Right hindlimb (tissue), 1 donor: ENCODE results near the gene ZSCAN21.
A peak's percentile ranks its signal among the peaks of the same experiment; 100 is the strongest.

ENCODE experiments used
- DNase-seq: peaks from one replicate; pipeline ENCODE4 v3.0.0-alpha.2; 2018

ZSCAN21 gene

DNA sequence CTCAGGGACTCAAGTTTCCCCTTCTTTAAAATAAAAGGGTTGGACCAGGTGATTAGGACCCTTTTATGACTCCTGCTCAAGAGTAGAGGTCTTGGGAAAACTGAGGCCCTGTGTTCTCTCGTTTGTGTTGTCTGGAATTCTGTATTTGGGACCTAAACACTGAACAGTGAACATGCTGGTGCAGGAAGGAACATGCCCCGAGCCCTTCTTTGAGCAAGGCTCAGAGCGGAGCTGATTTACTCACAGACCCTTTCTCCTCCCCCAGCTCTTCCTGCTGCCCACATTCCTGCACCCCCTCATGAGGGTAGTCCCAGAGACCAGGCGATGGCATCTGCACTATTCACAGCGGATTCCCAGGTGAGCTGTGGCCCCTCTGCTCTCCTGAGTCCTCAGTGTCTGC, 20.0 kb upstream of the ZSCAN21 start:
- no peak for DNase-seq

DNA sequence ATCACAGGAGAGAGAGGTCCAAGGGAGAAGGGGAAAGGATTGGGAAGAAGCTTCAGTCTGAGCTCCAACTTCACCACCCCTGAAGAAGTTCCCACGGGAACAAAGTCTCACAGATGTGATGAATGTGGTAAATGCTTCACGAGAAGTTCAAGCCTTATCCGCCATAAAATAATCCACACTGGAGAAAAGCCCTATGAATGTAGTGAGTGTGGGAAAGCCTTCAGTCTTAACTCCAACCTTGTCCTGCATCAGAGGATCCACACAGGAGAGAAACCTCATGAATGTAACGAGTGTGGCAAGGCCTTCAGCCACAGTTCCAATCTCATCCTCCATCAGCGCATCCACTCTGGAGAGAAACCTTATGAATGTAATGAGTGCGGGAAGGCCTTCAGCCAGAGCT, 16.0 kb upstream of the ZSCAN21 start:
- no peak for DNase-seq

DNA sequence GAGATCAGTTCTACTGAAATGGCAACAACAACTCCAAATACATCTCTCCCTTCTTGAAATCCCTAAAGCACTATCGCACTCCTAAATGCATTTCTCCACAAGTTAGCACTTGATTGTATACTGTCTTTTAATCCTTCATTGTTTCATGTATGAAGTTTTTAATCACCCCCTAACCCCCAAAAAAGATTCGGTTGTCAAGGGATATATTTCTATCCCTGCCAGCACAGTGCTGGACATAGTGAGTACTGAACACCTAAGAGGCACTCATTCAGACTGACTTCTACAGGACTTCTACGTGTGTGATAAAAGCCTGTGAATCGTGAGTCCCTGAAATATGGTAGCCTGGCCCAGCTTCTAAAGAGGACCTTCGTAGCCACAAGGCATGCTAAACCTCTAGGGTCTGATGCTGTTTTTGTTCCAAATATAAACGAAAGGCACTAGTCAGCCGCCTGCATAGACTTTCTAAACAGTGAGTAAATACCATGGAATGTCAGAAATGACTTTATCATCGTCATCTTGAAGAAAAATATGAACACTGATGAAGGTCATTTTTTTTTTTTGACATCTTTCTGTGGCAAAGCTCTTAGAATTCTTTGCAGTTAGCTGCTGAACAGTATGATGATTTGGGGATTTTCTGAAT, 14.6 kb upstream of the ZSCAN21 start:
- DNase-seq = no peak

DNA sequence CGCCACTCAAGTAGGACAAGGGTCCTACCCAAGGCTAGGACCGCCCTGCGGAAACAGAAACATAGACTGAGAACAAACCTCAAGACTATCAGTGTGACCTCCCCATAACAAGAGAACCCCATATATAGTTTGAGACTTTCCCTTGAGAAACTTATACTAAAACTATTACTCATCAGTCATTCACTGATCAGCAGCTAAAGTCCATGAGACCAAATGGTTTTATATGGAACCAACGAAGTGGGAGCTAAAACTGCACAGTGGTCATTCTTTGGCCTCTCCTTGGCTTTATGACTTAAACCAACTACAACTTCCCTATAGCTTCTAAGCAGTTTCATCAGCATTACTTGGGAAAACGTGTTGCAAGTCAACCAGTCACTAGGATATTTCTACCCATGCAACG, 13.7 kb upstream of the ZSCAN21 start:
- DNase-seq = no peak

DNA sequence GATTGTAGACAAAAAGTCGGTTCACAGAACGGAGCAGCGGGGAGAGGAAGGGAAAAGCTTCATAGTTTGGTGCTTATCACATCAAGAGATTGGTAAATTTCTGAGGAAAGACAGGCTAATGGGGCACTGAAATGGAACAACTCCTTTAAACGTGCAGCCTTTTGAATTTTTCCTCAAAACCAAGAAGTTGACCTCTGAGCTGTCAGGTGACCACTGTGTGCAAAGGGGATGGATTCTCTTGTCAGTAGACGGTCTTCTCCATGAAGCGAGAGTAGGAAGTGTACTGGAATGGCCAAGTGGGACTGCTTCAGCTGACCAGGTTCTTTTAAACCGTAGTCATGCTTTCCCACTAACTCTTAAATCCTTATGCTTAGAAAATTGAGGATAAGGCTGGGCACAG, 11.2 kb upstream of the ZSCAN21 start:
- no peak for DNase-seq

DNA sequence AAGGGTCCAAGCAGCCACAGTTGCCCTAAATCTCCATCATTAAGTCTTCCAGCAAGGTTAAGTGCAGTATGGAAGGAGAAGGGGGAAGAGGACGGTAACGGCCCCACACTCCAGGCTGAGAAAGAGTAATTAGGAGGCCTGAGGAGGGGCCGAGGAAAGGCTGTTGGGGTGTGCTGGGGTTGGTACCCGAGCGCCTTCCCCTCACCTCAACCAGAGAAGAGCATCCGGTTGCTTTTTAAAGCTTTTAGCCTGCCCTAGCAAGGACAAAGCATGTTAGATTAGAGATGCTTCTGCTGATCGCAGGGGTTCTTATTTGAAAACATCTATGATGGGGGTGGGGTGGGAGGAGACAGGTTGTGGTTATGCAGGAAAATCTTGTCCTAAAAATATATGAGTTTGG, 9.0 kb upstream of the ZSCAN21 start:
- no peak for DNase-seq

DNA sequence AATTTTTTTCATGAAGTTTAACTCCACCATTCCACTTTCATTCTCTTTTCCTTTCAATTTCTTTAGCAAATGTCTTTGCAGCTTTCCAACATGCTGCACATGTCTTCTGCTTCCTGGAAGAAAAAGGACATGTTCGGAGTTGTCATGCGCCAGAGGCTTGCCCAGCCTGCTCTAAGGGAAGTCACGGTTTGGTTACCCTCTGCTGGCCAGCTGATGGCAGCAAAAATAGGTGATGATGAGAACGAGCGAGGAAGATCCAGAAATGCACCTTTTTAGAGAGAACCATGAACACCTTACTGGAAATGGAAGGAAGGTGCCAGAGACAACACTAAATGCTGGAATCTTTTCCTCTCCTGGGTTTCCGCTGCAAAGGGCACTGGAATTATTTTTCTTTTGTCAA, 4.9 kb upstream of the ZSCAN21 start:
- no peak for DNase-seq

DNA sequence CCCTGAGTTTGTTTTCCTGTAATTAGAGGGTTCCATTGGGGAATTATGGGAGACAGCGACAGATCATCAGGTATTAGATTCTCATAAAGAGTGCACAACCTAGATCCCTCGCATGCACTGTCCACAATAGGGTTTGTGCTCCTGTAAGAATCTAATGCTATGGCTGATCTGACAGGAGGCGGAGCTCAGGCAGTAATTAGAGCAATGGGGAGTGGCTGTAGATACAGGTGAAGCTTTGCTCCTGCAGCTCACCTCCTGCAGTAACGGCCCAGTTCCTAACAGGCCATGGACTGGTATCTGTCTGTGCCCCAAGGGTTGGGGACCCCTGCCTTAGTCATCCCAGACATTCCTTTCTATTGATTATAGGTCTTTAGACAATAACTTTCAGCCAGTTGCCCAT, 894 bp upstream of the ZSCAN21 start:
- no peak for DNase-seq

DNA sequence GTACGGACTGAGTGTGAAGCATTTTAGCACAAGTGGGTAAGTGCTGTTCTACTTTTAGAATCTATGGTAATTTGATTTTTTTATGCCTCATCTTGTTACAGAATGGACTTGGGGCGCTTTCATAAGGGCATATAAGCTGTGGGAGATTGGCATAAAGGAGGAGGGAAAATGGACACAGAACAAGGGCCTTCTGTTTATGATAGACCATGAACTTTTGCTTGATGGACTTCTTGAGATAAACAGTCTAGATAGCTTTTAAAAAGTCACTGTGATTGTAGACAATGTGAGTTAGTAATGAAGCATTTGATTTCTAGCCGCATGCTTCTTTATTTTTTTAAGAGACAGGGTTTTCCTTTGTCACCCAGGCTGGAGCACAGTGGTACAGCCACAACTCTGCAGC, 2.0 kb downstream of the ZSCAN21 start:
- no peak for DNase-seq

DNA sequence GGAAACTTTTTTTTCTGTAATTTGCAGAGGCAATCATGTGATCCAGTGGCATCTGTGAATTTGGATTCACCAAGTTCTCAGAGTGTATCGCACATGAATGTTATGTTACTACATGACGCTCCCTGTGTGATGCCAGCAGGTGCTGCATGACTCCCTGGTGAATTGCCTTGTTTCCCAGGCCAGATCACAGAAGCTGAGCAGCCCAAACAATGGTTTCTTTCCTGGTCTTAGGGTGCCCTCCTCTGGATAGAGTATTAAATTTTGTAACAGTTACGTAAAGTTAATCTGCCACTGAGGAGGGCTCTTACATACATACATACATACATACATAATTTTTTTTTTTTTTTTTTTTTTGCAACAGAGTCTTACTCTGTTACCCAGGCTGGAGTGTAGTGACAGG, 3.6 kb downstream of the ZSCAN21 start:
- DNase-seq = peak; percentile 75

DNA sequence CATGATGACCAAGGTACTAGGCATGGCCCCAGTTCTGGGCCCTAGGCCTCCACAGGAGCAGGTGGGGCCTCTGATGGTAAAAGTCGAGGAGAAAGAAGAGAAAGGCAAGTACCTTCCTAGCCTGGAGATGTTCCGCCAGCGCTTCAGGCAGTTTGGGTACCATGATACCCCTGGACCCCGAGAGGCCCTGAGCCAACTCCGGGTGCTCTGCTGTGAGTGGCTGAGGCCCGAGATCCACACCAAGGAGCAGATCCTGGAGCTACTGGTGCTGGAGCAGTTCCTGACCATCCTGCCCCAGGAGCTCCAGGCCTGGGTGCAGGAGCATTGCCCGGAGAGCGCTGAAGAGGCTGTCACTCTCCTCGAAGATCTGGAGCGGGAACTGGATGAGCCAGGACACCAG, 7.4 kb downstream of the ZSCAN21 start:
- DNase-seq = no peak

DNA sequence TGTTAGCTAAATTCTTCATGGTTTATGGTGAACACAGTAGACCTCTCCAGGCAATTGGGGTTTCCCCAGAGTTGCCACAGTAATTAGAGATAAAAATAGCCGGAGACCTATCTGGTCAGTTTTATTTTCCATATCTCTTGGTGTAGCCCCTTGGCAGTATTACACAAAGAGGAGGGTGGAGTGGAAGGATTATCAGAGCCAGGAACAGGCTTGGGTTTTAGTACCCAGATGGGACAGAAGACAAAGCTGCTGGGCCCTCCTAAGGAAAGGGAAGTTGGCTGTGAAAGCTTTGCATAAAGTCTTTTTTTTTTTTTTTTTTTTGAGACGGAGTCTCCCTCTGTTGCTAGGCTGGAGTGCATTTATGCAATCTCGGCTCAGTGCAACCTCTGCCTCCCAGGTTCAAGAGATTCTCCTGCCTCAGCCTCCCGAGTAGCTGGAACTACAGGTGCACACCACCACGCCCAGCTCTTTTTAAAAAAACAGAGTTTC, 9.7 kb downstream of the ZSCAN21 start:
- no peak for DNase-seq

DNA sequence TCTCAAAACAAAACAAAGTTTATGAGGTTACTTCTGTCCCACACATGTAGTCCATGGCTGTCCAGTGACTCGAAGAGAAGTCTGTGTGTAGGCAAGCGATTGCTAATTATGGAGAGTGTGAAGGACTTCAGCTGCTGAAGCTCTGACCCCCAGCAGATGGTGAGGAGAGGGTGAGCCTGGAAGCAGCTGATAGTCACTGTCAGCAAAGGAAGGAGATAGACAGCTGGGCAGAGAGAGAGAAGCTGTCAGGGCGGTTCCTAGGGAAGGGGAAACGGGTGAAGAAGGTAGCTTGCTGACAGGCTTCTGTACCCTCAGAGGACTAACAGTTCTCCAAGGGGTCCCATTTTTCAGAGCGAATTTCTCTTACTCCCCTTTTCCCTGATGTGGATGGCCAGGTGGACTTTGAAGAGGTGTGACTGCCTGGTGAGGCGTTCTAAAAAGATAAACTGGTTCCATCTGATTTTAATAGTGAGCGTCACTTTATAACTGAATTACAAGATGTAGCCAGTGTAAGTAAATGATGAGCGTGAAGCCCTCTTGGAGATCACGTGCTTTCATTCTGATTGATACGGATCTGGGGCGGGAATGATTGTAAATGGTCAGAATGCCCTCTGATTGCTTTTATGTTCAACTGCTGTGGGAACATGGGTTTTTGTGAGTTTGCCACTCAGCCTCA, 12.1 kb downstream of the ZSCAN21 start:
- no peak for DNase-seq

DNA sequence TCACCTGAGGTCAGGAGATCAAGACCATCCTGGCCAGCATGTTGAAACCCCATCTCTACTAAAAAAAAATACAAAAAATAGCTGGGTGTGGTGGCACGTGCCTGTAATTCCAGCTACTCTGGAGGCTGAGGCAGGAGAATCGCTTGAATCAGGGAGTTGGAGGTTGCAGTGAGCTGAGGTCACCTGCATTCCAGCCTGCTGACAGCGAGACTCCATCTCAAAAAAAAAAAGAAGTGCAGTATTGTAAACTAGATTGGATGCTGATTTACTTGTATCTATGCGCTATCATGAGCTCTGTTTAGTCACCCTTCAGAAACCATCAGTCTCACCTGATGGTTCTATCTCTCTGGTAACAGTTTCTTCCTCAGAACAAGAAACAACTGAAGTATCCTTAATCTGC, 13.8 kb downstream of the ZSCAN21 start:
- DNase-seq = no peak

DNA sequence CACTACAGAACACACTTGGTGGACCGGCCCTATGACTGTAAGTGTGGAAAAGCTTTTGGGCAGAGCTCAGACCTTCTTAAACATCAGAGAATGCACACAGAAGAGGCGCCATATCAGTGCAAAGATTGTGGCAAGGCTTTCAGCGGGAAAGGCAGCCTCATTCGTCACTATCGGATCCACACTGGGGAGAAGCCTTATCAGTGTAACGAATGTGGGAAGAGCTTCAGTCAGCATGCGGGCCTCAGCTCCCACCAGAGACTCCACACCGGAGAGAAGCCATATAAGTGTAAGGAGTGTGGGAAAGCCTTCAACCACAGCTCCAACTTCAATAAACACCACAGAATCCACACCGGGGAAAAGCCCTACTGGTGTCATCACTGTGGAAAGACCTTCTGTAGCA, 14.6 kb downstream of the ZSCAN21 start:
- DNase-seq = no peak

DNA sequence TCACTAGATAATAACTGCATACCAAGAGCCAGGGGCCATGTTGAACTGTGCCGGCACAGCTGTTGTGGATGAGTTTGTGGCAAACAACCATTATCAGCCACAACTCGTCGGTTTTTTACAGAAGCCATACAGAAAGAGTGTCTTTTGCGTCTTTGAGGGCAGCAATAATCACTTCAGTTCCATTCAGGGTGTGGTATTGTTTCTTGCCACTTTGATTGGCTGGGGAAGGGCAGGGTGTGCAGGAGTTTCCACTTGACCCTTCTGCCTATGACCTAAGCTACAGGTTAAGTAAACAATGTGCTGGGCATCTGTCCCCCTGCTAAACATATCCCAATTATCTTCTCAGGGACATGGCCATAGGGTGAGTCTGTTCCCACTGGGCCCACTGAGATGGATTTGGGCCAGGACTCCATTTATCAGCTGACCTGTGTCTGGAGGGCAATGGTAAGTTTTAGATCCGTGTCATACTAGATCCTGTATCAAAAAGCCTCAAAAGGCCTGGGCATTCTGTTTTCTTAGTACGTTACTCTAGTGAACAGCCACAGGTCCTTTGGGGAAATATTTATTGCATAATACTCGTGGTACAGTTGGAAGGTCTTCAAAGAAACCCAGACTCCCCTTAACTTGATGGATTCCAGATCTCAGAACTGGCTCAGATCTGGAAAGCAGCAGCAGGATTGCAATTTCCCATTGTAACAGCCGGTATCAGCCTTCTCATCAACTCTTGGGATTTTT, 16.0 kb downstream of the ZSCAN21 start:
- DNase-seq = no peak

DNA sequence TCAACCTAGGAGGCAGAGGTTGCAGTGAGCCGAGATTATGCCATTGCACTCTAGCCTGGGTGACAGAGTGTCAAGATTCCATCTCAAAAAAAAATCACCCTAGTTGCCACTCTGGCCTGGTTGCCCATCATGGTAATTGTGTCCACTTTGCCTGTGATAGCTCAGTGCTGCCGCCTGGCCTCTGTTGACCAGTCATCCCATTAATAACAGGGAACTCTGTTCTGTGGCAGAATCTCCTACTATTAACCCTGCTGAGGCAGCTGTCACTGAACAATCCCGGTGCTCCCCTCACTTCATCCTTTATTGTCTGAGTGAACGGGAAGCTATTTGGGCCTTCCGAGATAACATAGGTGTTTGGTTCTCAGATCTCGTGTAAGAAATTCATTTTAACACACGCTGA, 17.4 kb downstream of the ZSCAN21 start:
- DNase-seq = no peak

DNA sequence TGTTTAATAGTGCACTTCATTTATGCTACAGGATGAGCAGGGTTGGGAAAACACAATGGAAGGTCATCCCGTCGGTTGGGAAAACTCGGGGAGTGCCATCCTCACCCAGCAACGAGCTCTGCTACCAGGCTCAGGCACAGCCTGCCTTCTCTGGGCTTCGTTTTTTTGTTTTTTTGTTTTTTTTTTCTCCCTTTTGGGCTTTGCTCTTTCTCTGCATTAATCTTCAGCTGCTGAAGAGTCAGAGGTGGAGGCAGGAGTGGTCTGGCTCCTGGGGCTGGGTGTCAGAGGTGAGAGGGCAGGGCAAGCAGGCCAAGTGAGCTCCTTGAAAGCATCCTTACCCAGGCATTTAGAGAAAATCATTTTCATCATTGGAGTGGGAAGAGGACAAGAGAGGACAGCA, 20.4 kb downstream of the ZSCAN21 start:
- DNase-seq = no peak

DNA sequence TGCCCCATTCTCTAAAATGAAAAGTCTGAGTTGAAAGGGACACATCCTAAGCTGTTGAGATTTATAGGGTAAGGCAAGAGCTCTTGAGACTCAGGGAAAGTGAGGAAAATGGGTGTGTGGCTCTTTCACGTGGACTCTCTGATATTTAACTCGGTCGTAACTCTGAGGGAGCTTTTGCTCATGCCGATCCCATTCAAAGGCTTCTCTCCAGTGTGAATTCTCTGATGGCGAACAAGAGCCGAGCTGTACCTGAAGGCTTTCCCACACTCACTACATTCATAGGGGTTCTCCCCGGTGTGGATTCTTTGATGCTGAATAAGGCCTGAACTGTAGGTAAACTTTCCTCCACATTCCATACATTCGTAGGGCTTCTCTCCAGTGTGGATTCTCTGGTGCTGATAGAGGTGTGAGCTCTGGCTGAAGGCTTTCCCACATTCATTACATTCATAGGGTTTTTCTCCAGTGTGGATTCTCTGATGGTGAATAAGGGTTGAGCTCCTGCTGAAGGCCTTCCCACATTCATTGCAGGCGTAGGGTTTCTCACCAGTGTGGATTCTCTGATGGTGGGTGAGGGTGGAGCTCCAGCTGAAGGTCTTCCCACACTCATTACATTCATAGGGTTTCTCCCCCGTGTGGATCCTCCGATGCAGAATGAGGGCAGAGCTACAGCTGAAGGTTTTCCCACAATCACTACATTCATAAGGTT, 21.6 kb downstream of the ZSCAN21 start:
- DNase-seq = no peak

DNA sequence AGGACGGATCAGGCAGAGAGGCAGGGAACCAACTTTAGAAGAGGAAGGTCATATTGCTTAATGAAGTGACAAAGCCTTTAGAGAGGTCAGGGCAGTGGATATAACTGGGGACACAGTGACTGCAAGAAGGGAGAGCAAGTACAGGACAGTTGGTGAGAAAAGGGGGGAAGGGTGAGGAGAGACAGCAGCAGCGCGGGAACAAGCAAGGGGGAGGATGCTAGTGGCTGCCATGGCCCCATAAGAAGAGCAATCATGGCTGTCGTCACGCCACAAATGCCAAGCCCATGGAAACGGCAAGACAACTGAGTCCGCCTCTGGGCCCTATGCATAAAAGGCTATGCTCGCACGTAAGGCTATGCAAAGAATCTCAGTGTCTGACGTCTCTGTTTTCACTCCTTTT, 22.9 kb downstream of the ZSCAN21 start:
- DNase-seq = no peak

DNA sequence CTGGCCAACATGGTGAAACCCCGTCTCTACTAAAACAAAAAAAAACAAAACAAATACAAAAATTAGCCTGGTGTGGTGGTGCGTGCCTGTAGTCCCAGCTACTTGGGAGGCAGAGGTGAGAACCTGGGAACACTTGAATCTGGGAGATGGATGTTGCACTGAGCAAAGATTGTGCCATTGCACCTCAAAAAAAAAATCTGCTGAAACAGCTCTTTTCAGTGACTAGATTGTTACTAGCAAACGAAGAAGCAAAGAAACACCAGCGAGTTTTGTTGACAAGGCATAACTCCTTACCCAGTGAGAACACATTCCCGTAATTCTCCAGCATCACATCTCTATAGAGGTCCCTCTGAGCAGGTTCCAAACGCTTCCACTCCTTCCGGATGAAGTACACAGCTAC, 25.3 kb downstream of the ZSCAN21 start:
- no peak for DNase-seq

DNA sequence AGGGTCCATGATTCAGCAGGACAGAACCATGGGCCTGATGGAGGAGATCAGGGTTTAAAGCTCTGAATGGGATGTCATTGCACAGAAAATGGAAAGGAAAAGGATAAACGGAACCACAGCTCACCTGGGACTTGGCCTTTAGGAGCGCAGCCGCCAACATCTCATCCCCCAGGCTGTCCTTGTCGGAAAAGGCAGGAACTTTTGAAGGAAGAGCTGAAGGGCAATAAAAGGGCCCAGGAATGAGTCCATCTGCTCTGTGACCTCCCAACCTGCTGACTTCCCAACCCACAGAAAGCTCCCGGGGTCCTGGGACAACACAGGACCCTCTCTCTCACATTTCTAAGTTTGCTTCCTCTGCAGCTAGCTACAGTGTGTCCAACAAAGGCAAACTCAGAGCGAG, 25.8 kb downstream of the ZSCAN21 start:
- DNase-seq = no peak

DNA sequence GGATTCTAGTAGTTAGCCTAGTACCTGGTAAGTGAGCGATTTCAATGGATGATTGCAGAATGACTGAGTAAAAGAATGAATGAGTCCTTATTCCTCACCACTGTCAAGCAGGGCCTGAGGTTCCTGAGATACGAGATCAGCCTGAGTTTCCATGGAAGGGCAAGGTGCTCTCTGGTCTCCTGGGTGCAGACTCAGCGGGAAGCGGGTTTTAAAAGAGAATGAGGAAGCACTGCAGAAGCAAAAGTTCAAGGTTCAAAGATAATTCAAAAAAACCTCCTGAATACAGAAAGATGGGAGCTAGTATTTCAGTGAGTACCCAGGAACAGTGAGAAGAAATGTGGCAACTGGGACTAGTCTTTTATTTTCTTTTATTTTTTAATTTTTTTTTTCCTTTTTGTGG, 27.6 kb downstream of the ZSCAN21 start:
- no peak for DNase-seq
